ENCODE data around the gene ZNF664. TPM values are rescaled to one million over a fixed set of nuclear protein-coding genes. Genes with fewer than 3 reads are reported as not detected.

The ZNF664 gene
- total RNA-seq, 1 experiment from 2014 or later = 124 TPM

DNA sequence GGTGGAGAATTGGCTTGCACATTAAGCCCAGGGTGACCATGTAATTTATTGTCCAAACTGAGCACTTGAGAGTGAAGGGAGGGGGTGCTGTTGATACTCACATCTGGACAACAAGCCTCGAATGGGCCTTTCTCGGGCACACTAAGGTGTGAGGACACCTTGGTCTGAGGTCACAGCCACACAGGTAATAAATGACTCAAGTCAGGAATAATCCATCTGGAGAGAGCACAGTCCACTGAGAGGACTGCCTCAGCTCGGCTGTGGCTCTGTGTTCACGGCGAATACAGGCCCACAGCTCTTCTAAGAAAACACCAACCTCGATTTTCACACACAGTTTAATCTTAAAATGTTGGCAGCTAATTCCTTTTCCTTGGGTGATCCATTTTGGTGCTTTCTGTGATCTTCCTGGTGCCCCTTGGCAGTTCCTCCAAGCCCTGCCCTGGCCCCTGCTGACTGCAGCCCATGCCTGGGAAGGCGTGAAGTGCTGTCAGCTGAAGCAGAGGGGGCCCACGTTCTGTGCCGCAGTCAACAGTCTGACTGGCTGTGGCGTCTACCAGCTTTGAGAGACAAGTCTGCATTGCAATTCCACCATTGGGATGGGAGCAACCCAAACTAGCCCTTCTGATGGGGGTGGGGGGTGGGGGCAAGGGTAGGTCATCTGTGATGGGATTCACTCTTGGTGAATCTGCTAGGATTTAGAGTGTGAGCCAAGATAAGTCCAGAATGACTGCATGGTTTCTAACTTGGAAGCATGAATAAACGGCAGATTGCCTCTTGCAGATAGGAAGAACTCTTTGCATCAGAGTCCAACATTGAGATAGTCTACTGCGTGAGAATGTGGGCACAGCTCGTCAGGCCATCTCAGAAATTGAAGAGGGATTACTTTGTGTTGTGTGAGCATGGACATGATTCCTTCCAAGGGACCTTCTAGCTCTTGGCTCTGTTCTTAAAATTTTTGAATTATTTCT is 42.8 kb downstream of the ZNF664 start:
- H3K4me1 ChIP-seq (ENCODE audit: control insufficient read depth in 1 of 2, insufficient read depth in 2 of 2, low read length in 2 of 2) = no peaks in the 10 kb centered on the region
- ChIA-PET CTCF (interaction anchor here (3.5 kb wide), 1 partner anchor 16 kb away, joined by 9 read pairs; no protein-coding TSS in a partner anchor), POLR2A (interaction anchor here (1.2 kb wide), 1 partner anchor 19 kb away, joined by 3 read pairs; no protein-coding TSS in a partner anchor), RAD21 (ENCODE audit: low non-redundant PET in 1 of 2, low total read pairs in 2 of 2, uncharacterized antibody in 2 of 2, unreplicated experiment in 2 of 2) (interaction anchor here in 1 of 2 experiments (1.3 kb wide), 1 partner anchor 16 kb away, joined by 3 read pairs; no protein-coding TSS in a partner anchor)
- DNase-seq (ENCODE audit: low read depth, low spot score) = no peak
- BruUV-seq (replicated peaks) = no TSS peak
- TF ChIP-seq JUND (IDR thresholded peaks at IDR 0.05) (no peak), SP1 (IDR thresholded peaks at IDR 0.05; ENCODE audit: low read depth) (no peak), ZNF274 (IDR thresholded peaks at IDR 0.05; ENCODE audit: low read depth, low read length) (no peak), SRF (IDR thresholded peaks at IDR 0.05; ENCODE audit: low read depth) (no peak), EGR1 (IDR thresholded peaks at IDR 0.05; ENCODE audit: low read depth) (no peak), EZH2 (IDR thresholded peaks at IDR 0.05) (no peak), ZFX (IDR thresholded peaks at IDR 0.05) (no peak), TCF7L2 (IDR thresholded peaks at IDR 0.05; ENCODE audit: borderline replicate concordance, extremely low read depth, insufficient read depth, insufficient read length) (no peak), FOSL1 (IDR thresholded peaks at IDR 0.05; ENCODE audit: low read depth) (no peak), POLR2AphosphoS5 (IDR thresholded peaks at IDR 0.05; ENCODE audit: low read depth, low read length) (no peak)
- TF ChIP-seq, protein P1, sequence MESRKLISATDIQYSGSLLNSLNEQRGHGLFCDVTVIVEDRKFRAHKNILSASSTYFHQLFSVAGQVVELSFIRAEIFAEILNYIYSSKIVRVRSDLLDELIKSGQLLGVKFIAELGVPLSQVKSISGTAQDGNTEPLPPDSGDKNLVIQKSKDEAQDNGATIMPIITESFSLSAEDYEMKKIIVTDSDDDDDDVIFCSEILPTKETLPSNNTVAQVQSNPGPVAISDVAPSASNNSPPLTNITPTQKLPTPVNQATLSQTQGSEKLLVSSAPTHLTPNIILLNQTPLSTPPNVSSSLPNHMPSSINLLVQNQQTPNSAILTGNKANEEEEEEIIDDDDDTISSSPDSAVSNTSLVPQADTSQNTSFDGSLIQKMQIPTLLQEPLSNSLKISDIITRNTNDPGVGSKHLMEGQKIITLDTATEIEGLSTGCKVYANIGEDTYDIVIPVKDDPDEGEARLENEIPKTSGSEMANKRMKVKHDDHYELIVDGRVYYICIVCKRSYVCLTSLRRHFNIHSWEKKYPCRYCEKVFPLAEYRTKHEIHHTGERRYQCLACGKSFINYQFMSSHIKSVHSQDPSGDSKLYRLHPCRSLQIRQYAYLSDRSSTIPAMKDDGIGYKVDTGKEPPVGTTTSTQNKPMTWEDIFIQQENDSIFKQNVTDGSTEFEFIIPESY (IDR thresholded peaks at IDR 0.05; ENCODE audit: extremely low read depth, insufficient replicate concordance, low read length) = no peak
- TF ChIP-seq, protein P2, sequence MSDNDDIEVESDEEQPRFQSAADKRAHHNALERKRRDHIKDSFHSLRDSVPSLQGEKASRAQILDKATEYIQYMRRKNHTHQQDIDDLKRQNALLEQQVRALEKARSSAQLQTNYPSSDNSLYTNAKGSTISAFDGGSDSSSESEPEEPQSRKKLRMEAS (IDR thresholded peaks at IDR 0.05) = no peak
- TF ChIP-seq, protein P3, sequence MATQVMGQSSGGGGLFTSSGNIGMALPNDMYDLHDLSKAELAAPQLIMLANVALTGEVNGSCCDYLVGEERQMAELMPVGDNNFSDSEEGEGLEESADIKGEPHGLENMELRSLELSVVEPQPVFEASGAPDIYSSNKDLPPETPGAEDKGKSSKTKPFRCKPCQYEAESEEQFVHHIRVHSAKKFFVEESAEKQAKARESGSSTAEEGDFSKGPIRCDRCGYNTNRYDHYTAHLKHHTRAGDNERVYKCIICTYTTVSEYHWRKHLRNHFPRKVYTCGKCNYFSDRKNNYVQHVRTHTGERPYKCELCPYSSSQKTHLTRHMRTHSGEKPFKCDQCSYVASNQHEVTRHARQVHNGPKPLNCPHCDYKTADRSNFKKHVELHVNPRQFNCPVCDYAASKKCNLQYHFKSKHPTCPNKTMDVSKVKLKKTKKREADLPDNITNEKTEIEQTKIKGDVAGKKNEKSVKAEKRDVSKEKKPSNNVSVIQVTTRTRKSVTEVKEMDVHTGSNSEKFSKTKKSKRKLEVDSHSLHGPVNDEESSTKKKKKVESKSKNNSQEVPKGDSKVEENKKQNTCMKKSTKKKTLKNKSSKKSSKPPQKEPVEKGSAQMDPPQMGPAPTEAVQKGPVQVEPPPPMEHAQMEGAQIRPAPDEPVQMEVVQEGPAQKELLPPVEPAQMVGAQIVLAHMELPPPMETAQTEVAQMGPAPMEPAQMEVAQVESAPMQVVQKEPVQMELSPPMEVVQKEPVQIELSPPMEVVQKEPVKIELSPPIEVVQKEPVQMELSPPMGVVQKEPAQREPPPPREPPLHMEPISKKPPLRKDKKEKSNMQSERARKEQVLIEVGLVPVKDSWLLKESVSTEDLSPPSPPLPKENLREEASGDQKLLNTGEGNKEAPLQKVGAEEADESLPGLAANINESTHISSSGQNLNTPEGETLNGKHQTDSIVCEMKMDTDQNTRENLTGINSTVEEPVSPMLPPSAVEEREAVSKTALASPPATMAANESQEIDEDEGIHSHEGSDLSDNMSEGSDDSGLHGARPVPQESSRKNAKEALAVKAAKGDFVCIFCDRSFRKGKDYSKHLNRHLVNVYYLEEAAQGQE (IDR thresholded peaks at IDR 0.05; ENCODE audit: low read depth) = no peak
- H3K36me3 ChIP-seq (ENCODE audit: control insufficient read depth in 1 of 2, insufficient read depth in 2 of 2, low read length in 2 of 2) = peaks cover 17 to 26% of the 10 kb centered on the region in 2 experiments; a peak in 3 of 4 replicates
- H3K9me3 ChIP-seq (ENCODE audit: control insufficient read depth in 1 of 2, insufficient read depth in 1 of 2, low read depth in 1 of 2, low read length in 2 of 2) = no peaks in the 10 kb centered on the region
- no peak overlapping the region for H3K27ac ChIP-seq (ENCODE audit: low read depth, low read length)
- no peaks in the 10 kb centered on the region for H4K20me1 ChIP-seq (ENCODE audit: insufficient read depth)
- no peaks in the 10 kb centered on the region for H3K9me2 ChIP-seq (ENCODE audit: insufficient read depth)
- H3K79me2 ChIP-seq (ENCODE audit: insufficient read depth, low read length) = no peaks in the 10 kb centered on the region
- no peak for ATAC-seq
- intact Hi-C loops (cut with micrococcal nuclease) = no loop called here
- H3K4me3 ChIP-seq (replicated peaks in 1 of 2; ENCODE audit: low read depth in 1 of 2, low read length in 2 of 2) = no peak overlapping the region
- H2AFZ ChIP-seq (ENCODE audit: low read depth, low read length, poor library complexity, severe bottlenecking) = no peak overlapping the region
- no peak overlapping the region for H3K4me2 ChIP-seq (ENCODE audit: low read length)
- H3K9ac ChIP-seq (ENCODE audit: low read length) = no peak overlapping the region
- H3K27me3 ChIP-seq (ENCODE audit: insufficient read depth, low read length) = no peaks in the 10 kb centered on the region

Data from HCT116 (cell line).